GM19238 (cell line): ENCODE measurements around the gene MECP2.

Source experiments
- DNase-seq: peaks from one replicate; pipeline ENCODE4 v3.0.0; 2011; ENCODE audit warnings: low spot score; ENCODE audit not compliant: insufficient read length

Gene MECP2

GRCh38 chrX:154033848-154034247, 63.7 kb downstream of the MECP2 start:
- DNase-seq, result no peak

- no peak for DNase-seq
Measured at GRCh38 chrX:154032653-154033052, 64.9 kb downstream of the MECP2 start.

- DNase-seq, result no peak
Measured at GRCh38 chrX:154032160-154032559, 65.4 kb downstream of the MECP2 start.

GRCh38 chrX:154030715-154031305, 66.7 kb downstream of the MECP2 start:
- no peak for DNase-seq

- DNase-seq, result no peak
Measured at GRCh38 chrX:154030266-154030665, 67.3 kb downstream of the MECP2 start.

GRCh38 chrX:154029439-154029838, 68.1 kb downstream of the MECP2 start:
- no peak for DNase-seq

GRCh38 chrX:154028502-154029184, 68.9 kb downstream of the MECP2 start:
- no peak for DNase-seq

GRCh38 chrX:154027986-154028385, 69.5 kb downstream of the MECP2 start:
- no peak for DNase-seq

- DNase-seq, result no peak
Measured at GRCh38 chrX:154027022-154027402, 70.5 kb downstream of the MECP2 start.

GRCh38 chrX:154026136-154027021, 71.1 kb downstream of the MECP2 start:
- no peak for DNase-seq

GRCh38 chrX:154025230-154025629, 72.3 kb downstream of the MECP2 start:
- no peak for DNase-seq

- no peak for DNase-seq
Measured at GRCh38 chrX:154024271-154024670, 73.2 kb downstream of the MECP2 start.

GRCh38 chrX:154023276-154024000, 74.1 kb downstream of the MECP2 start:
- no peak for DNase-seq

- DNase-seq, result no peak
Measured at GRCh38 chrX:154022108-154022507, 75.4 kb downstream of the MECP2 start.

- DNase-seq, result no peak
Measured at GRCh38 chrX:154021131-154021611, 76.3 kb downstream of the MECP2 start.

- no peak for DNase-seq
Measured at GRCh38 chrX:154020536-154021115, 76.9 kb downstream of the MECP2 start.

GRCh38 chrX:154019633-154020528, 77.6 kb downstream of the MECP2 start, which contains the start of gene IRAK1:
Gene IRAK1, minus strand, starts transcription at chrX:154019902. Its CDS starts 90 bp downstream, at chrX:154019812.
- peak; percentile 68 for DNase-seq

GRCh38 chrX:154019061-154019621, 78.4 kb downstream of the MECP2 start:
- no peak for DNase-seq

GRCh38 chrX:154018518-154019060, 78.9 kb downstream of the MECP2 start:
- DNase-seq, result no peak
